GM21360 (cell line): ENCODE data around the gene COQ2.
"Not testable (repeated sequence)": the region's sequence is repeated elsewhere in the genome, so short reads cannot be mapped to it uniquely, and the experiment has no call there.

ENCODE experiments used
- ATAC-seq: cut with Tn5 transposase; IDR thresholded peaks from one replicate; pipeline ENCODE4 v1.9.1; 2021; ENCODE audit warnings: mild to moderate bottlenecking, moderate library complexity; ENCODE audit not compliant: unreplicated experiment

COQ2 gene, protein sequence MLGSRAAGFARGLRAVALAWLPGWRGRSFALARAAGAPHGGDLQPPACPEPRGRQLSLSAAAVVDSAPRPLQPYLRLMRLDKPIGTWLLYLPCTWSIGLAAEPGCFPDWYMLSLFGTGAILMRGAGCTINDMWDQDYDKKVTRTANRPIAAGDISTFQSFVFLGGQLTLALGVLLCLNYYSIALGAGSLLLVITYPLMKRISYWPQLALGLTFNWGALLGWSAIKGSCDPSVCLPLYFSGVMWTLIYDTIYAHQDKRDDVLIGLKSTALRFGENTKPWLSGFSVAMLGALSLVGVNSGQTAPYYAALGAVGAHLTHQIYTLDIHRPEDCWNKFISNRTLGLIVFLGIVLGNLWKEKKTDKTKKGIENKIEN

DNA sequence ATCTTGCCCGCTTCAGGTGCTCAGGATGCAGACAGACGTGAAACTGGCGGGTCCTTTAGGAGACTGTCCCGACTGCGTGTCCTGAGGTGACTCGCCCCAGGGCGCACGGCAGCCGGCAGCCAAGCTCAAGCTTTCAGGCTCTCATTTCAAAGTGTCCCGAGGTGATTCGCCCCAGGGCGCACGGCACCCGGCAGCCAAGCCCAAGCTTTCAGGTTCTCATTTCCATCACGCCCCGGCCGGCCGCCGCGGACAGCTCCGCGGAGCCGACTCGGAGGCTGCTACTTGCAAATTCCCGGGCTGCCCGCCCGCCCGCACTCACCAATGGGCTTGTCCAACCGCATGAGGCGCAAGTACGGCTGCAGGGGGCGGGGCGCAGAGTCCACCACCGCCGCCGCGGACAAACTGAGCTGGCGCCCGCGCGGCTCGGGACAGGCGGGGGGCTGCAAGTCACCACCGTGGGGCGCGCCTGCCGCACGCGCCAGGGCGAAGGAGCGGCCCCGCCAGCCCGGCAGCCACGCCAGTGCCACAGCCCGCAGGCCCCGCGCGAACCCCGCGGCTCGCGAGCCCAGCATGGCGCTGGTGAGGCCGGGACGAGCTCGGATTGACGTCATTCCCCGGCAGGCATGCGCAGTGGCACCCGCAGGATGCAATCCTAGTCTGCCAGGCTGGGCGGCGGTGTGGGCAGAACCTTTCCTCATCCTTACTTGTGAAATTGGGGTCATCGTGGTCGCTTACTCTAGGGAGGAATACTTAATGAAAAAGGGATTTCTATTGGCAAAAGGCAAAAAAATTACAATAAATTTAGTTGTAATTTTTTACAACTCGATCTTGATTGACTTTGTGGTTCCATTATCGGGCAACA, at the start of gene COQ2:
Gene COQ2, minus strand, starts transcription at position 606 of the 862 bp plus-strand sequence. Its CDS starts 34 bp downstream, at position 572.
- peak; percentile 78 for ATAC-seq

DNA sequence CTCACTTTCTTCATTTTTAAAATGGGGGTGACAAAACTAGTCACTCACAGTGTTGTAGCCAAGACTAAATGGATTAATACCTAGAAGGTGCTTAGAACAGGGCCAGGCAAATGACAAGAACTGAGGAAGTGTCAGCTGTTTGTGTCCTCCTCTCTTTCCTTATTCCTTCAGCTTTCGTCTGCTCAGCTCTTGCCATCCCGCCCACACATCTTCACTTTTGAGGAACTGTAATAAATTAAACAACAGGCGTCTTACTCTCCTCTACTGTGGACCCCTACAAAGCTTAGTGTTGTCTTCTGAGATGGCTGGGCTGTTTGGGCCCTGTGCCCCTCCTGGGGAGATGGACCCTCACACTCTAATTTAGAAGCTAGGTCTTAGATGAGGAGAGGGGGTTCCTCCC, 47.4 kb upstream of the COQ2 start:
- ATAC-seq: no peak

DNA sequence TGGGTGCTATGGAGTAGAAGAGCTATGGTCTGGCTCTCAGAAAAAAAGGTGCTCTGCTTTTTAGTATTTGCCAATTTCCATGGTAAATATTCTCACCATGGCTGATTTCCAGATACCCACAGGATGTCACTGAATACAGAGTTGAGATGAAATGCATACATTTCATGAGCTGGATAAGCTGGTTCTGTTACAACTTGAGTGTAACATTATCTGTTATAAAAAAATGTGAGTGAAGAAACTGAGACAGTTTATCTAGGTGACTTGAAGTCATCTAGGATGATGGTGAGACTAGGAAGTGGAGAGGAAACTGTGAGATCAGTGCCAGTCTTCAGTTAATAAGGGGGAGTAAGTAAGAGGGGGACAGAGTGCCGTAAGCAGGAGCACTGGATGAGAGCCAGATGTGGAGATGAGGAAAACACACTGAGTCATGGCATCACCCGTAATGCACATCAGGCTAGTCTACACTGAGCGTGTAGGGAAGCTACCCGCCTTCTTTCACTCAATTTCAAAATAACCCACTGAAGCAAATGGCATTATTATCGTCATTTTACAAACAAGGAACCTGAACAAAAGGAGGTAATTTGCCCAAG, 45.0 kb upstream of the COQ2 start:
- ATAC-seq: no peak

DNA sequence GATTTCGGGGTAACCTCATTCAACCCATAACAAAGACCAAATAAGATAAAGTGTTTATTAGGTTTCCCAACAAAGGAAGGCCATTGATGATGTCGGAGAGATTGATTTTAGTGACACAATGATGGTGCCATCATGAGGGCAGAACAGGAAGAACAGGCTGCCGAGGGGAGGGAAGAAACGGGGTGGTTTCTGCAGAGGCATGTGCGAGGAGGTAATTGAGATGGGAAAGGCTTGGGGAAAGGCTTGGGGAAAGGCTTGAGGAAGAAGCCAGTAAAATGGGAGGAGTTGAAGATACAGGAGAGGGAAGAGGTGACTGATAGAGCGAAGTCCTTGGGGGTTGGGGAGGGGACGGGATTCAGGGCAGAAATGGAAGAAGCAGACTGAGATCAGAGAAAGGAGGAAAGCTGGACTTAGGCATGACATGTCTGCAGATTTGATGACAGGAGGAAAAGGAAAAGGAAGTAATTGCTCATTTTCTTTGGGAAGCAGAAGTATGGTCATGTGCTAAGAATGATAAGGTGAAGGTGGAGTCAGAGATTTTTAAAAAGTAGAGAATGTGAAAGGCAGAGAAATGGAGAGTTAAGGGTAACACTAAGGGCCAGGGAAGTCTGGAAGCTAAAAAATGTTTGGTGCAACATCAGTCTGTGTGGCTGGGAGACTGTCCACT, 44.1 kb upstream of the COQ2 start:
- ATAC-seq: no peak

DNA sequence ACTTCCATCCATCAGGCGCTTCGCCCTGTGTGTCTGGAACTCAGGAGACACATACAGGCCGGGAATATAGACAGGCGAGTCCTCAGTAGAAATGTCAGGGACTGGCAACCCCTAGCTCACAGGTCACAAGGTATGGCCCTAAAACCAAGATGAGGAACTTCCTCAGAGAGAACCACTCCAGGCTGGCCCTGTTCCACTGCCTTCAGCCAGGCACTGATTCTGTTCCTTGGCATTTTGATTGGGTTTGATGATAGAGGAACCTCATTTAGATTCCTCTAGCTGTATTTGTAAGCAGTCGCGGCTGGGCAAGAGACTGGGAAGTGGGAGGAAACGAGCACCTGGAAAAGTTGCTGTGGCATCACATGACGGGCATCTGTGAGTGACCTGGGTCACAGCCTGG, 41.9 kb upstream of the COQ2 start:
- no peak for ATAC-seq

DNA sequence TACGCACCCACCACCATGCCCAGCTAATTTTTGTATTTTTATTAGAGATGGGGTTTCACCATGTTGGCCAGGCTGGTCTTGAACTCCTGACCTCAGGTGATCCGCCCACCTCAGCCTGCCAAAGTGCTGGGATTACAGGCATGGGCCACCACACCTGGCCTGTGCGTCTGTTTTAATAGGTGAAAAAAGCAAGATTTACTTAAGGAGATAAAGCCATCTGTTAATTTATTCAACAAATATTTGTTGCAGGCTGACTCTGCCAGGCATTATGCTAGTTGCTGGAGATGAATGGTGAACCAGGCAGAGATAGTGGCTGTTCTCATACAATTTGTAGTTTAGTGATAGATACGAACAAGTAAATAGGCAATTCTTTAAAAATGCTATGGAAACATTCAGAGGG, 40.7 kb upstream of the COQ2 start:
- ATAC-seq: not testable (repeated sequence)

DNA sequence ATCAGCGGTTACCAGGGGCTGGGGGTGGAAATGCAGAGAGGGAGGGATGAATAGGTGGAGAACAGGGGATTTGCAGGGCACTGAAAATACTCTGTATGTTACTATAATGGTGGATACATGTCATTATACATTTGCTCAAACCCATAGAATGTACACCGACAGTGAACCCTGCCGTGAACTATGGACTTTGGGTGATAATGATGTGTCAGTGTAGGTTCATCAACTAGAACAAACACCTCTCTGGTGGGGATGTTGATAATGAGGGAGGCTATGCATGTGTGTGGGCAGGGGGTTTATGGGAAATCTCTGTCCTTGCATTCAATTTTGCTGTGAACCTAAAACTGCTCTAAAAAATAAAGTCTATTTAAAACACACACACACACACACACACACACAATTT, 38.5 kb upstream of the COQ2 start:
- no peak for ATAC-seq

DNA sequence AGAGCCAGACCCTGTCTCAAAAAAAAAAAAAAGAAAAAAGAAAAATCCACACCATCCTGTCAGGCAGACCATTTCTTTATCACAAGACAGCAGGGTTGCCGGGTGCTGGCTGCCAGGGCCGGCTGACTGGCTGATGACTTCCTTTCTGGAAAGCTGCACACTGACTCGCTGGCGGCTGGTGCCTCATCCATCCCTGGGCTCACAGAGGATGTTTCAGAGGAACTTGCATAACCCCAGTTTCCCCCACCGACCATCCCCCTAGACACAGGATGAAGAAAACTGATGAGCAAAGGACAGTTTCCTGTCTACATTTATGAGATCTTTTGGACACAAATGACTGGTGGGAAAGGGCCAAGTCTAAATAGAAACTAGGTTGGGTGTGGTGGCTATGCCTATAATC, 36.0 kb upstream of the COQ2 start:
- ATAC-seq: no peak

DNA sequence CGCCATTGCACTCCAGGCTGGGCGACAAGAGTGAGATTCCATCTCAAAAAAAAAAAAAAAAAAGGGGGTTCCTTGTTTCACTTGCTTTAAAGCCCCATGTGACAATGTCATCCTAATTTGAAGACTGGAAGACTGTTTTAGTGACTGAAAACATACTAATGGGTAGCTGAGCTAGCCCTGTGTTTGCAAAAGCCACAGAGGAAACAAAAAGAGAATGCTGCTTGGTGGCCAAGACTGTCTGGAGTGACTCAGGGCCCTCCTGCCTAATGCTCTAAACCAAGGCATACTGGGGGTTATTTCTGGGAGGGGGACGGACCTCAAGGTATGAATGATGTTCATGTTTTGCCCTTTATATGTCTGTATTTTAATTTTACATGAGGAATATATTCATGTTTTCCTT, 34.1 kb upstream of the COQ2 start:
- ATAC-seq: no peak

DNA sequence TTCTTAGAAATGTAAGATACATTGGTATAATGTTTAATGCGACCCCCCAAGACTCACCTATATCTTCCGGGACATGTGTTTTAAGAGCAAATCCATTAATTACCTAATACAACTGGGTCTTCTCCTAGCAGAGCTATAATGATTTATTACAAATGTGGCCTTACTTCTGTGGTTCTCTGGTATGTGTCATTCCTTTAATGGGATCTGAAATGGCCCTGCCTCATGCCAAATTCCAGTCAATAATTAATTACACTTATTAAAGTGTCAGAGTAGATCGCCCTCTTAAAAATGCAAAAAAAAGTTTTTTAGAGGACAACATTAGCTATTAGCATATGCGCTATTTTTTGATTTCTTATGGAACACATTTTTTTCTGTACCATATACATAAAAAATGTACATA, 33.1 kb upstream of the COQ2 start:
- ATAC-seq: no peak

DNA sequence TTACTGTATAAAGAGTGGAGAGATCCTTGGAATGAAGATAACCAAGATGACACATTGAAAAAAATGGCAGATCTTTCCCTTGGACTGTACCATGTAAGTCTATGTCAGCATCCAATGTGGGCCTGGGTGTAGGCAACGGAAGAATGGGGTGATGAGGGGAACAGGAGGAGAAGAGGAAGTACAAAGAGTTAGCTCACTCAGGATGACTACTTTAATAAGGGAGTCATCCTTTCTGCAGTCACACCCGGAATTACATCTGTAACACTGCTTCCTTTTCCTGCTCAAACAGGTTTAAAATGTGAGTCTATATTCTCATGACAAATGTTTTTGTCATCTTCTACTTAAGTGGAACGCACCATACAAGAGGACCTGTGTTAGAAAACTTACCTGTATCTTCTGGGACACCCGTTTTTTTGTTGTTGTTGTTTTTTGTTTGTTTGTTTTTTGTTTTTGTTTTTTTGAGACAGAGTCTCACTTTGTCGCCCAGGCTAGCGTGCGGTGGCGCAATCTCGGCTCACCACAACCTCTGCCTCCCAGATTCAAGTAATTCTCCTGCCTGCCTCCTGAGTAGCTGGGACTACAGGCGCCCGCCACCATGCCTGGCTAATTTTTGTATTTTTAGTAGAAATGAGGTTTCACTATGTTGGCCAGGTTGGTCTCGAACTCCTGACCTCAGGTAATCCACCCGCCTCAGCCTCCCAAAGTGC, 32.0 kb upstream of the COQ2 start:
- ATAC-seq: no peak

DNA sequence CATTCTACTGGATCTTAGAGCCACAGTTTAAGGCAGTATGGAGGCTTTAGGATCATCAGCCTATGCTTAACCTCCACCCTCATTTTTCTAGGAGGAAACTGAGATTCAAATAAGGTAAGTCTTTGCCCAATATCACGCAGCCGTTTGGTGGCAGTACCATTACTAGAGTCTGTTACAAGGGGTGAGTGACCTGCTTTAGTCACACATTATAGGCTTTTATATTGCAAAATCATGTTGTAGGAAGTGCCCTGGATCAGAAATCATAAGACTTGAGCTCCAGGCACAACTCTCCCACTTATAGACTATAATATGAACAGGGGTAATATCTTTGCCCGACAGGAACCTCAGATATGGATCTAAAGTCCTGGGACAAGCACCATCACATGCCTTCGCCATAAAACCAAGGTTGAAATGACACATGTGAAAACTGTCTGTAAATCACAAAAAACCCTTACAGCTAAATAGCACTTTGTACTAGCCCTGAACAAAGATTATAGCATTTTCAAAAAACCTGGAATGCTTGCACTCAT, 30.8 kb upstream of the COQ2 start:
- no peak for ATAC-seq

DNA sequence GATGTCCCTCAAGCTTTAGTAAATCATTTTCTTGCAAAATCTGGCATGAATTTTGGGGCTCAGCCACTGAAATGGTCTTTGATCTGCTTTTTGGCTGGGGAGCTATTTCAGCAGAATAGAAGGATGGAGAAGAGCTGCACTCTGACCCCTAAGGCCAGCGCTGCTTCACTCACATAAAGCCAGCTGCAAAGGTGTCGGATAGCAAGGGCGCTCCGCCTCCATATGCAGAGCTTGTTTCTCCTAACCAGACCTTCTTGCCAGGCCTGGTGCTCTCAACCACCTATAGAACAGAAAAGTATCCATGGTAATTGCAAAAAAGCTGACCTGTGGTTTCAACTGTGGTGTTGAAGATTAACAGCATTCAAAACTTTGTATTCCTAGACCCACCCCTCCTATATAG, 24.1 kb upstream of the COQ2 start:
- no peak for ATAC-seq

DNA sequence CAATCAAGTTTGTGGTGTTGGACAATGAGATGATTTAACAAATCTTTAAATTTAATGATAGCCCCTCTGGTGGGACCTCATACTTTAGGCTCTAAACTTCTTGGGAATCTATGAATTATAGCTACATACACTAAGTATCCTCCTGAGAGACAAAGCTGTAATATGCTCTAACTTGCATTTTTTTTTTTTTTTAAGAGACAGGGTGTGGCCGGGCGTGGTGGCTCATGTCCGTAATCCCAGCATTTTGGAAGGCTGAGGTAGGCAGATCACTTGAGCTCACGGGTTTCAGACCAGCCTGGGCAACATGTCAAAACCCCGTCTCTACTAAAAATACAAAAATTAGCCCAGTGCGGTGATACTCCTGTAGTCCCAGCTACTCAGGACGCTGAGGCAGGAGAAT, 23.3 kb upstream of the COQ2 start:
- no peak for ATAC-seq

DNA sequence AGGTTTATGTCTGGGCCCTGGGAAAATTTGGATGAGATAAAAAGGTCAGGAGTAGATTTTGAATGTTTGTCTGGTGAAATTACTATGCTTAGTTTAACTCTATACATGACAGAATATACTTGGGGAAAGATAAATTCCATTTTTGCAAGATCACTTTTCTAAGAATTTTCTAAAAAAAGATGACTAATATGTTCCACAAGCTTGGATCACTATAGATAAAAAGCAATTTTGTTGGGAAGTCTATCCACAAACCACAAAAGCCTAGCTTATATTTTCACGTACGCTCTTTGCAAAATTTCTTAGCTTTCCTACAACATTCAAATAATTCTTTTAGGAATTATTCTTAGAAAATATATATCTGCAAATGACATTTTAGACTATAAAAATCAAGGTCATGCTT, 20.6 kb upstream of the COQ2 start:
- no peak for ATAC-seq

DNA sequence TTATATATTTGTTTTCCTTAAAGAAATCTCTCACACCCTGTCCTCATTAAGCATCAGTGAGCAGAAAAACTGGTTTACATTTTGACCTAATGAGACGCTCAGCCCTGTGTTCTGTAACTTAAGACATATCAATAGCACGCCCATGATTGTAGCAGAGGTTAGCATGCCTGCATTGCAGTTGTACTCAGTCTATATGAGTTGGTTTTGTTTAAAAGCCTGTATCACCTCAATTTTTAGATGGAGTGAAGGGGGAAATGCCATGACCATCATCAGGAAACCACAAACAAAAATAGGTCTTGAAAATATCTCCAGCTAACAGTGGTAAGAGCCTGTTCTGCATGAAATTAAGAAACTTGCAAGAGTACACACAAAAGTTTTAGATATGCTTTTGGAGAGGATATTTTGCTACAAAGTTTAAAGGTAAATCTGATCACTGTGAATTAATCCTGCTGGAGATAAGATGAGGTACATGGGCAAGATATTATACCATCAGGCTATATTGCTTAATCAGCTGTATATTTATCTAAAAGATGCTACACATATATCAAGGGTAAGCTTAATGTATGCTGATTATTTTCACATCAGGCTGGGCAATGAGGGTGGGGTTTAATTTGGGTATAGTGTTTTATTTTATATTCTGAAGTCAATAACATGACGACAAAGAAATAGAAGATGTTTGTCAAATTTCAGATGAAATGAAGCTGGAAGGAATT, 13.1 kb upstream of the COQ2 start:
- no peak for ATAC-seq

DNA sequence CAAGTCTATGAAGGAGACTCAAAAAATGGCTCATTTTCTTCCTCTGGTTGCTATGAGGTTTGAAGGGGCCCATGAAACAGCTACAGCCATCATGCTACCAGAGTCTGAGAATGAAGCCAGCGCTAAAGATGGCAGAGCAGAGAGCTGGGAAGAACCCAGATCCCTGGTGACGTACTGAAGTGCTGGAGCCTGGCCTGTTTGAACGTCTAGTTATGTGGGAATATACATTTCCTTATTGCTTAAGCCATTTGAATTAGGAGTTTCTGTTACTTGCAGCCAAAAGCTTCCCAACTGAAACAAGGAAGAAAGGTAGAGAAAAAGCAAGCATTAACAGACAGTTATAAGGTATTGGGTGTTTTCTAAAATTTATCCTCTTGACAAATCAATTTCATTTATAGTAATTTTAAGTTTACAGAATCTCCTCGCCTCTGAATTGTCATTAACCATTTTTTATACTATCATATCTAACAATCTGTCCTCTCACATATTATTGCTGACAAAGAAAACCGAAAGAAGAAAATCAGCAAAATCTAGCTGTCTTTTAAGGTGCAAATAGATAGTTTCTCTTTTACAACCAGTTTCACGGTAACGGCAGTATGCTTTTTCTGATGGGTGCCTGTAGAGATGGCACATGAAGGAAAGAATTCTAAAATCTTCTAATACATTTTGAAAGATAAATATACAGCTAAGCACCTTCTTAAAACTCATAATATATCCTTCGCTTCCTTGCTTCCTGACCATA, 8.9 kb upstream of the COQ2 start:
- no peak for ATAC-seq

DNA sequence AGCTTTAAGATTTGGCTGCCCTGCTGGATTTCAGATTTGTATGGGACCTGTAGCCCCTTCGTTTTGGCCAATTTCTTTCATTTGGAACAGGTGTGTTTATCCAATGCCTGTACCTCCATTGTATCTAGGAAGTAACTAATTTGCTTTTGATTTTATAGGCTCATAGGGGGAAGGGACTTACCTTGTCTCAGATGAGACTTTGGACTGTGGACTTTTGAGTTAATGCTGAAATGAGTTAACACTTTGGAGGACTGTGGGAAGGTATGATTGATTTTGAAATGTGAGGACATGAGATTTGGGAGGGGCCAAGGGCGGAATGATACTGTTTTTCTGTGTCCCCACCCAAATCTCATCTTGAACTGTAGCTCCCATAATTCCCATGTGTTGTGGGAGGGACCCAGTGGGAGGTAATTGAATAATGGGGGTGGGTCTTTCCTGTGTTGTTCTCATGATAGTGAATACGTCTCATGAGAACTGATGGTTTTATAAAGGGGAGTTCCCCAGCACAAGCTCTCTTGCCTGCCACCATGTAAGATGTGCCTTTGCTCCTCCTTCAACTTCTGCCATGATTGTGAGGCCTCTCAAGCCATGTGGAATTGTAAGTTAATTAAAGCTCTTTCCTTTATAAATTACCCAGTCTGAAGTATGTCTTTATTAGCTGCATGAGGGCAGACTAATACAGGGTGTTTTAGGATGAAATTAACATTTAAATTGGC, 5.6 kb upstream of the COQ2 start:
- ATAC-seq: not testable (repeated sequence)
